OCI-LY7 (cell line): ENCODE measurements around the gene SLC16A11. TPM values are rescaled to one million over a fixed set of nuclear protein-coding genes. Genes with fewer than 3 reads are reported as not detected.

ENCODE experiments used
- BruUV-seq: library from RNA; stranded (reverse); fragments of 400-500 nt; replicated peaks from 2 replicates; lab custom pipeline; 2021; lab: Mats Ljungman, UMichigan
- CTCF ChIA-PET: fragments of 300-600 bp; sonication (Branson Sonifier 250); formaldehyde crosslinking; loops from one replicate; lab custom pipeline; 2022; ENCODE audit warnings: antibody characterized with exemption; ENCODE audit not compliant: unreplicated experiment; lab: Charles Lee
- POLR2A ChIA-PET: fragments of 300-600 bp; sonication (Branson Sonifier 250); formaldehyde crosslinking; loops from one replicate; lab custom pipeline; 2022; ENCODE audit warnings: antibody characterized with exemption; lab: Charles Lee
- DNase-seq: peaks from one replicate; pipeline ENCODE4 v3.0.0-alpha.2; 2015; ENCODE audit warnings: low spot score
- H2AFZ ChIP-seq: fragments of 200-600 bp; sonication (generic), shearing (Covaris generic); 2 replicates; pipeline ENCODE4 v1.6.1; 2014; ENCODE audit warnings: mild to moderate bottlenecking, antibody characterized with exemption, low read length, moderate library complexity
- H3K27ac ChIP-seq: fragments of 200-600 bp; sonication (generic); 2 replicates; pipeline ENCODE4 v1.5.1; 2014; ENCODE audit warnings: mixed run types, low read depth, mild to moderate bottlenecking, moderate library complexity, low read length, inconsistent platforms; ENCODE audit not compliant: poor library complexity, severe bottlenecking
- H3K36me3 ChIP-seq: fragments of 200-600 bp; sonication (generic); 2 replicates; pipeline ENCODE4 v1.6.1; 2014; ENCODE audit warnings: mild to moderate bottlenecking, antibody characterized with exemption, low read length, moderate library complexity, mixed read lengths; ENCODE audit not compliant: insufficient read depth
- H3K4me1 ChIP-seq: fragments of 200-600 bp; sonication (generic); 2 replicates; pipeline ENCODE4 v1.5.1; 2014; ENCODE audit warnings: mild to moderate bottlenecking, low read length; ENCODE audit not compliant: insufficient read depth, poor library complexity, severe bottlenecking
- H3K4me2 ChIP-seq: fragments of 200-600 bp; sonication (generic); 2 replicates; pipeline ENCODE4 v1.6.1; 2014; ENCODE audit warnings: mild to moderate bottlenecking, low read length
- H3K4me3 ChIP-seq: fragments of 200-600 bp; sonication (generic); 2 replicates; pipeline ENCODE4 v1.5.1; 2014; ENCODE audit warnings: mild to moderate bottlenecking, low read depth, low read length; ENCODE audit not compliant: poor library complexity, severe bottlenecking
- H3K79me2 ChIP-seq: fragments of 200-600 bp; sonication (generic); 2 replicates; pipeline ENCODE4 v1.6.1; 2016; ENCODE audit warnings: low read depth, mild to moderate bottlenecking, low read length, moderate library complexity, mixed read lengths; ENCODE audit not compliant: insufficient read depth
- H3K9me2 ChIP-seq: fragments of 200-600 bp; sonication (generic); 2 replicates; pipeline ENCODE4 v1.6.1; 2016; ENCODE audit warnings: mild to moderate bottlenecking, low read length, mixed read lengths; ENCODE audit not compliant: insufficient read depth
- H3K9me3 ChIP-seq: fragments of 200-600 bp; sonication (generic); 2 replicates; pipeline ENCODE4 v1.6.1; 2014; ENCODE audit warnings: mild to moderate bottlenecking, mixed run types, low read length, mixed read lengths
- H4K20me1 ChIP-seq: fragments of 200-600 bp; sonication (generic); 2 replicates; pipeline ENCODE4 v1.6.1; 2014; ENCODE audit warnings: mild to moderate bottlenecking, antibody characterized with exemption, low read length, moderate library complexity, mixed read lengths; ENCODE audit not compliant: insufficient read depth
- CTCF ChIP-seq: fragments of 200-600 bp; sonication (generic); conservative IDR thresholded peaks from 2 replicates; pipeline ENCODE4 v1.5.1; 2014; ENCODE audit warnings: mild to moderate bottlenecking, antibody characterized with exemption, low read length, moderate library complexity, mixed read lengths
- EZH2phosphoT487 ChIP-seq: fragments of 200-600 bp; sonication (generic); IDR thresholded peaks from 2 replicates; pipeline ENCODE4 v1.6.1; 2018; ENCODE audit warnings: low read depth, borderline replicate concordance, mild to moderate bottlenecking, mixed run types, antibody characterized with exemption, low read length, moderate library complexity, mixed read lengths
- intact Hi-C: fragments of 100-400 bp; cut with micrococcal nuclease; formaldehyde crosslinking; loops from one replicate; pipeline ENCODE4 v1.10.0; 2022; ENCODE audit not compliant: unreplicated experiment
- total RNA-seq, 2 experiments: library from RNA; depleted of rRNA in 1 of 2; stranded (reverse); fragments of >200 nt in 1 of 2; shearing (Covaris generic) in 1 of 2; gene quantifications; 2 replicates each; pipeline ENCODE4 v1.2.3, GENCODE V29; 2014 to 2022

Gene SLC16A11
- total RNA-seq, 2 experiments from 2014 or later: not detected

GRCh38 chr17:7084088-7084487, 40.2 kb upstream of the SLC16A11 start:
- no peak overlapping the region for H3K4me2 ChIP-seq
- no TSS peak for BruUV-seq
- H3K27ac ChIP-seq: no peak overlapping the region
- H3K36me3 ChIP-seq: no peaks in the 10 kb centered on the region
- no peak overlapping the region for H3K4me3 ChIP-seq
- intact Hi-C loops: no loop called here
- no peaks in the 10 kb centered on the region for H3K9me3 ChIP-seq
- H3K9me2 ChIP-seq: no peaks in the 10 kb centered on the region
- no peaks in the 10 kb centered on the region for H4K20me1 ChIP-seq
- H3K79me2 ChIP-seq: no peaks in the 10 kb centered on the region
- TF ChIP-seq CTCF (no peak), EZH2phosphoT487 (no peak)
- CTCF ChIA-PET: no interaction called here
- POLR2A ChIA-PET: no interaction called here
- H2AFZ ChIP-seq: no peak overlapping the region
- DNase-seq: no peak
- H3K4me1 ChIP-seq: no peaks in the 10 kb centered on the region

GRCh38 chr17:7083592-7083991, 39.7 kb upstream of the SLC16A11 start:
- no peaks in the 10 kb centered on the region for H3K79me2 ChIP-seq
- no peaks in the 10 kb centered on the region for H3K9me2 ChIP-seq
- H3K4me2 ChIP-seq: no peak overlapping the region
- no peak overlapping the region for H3K4me3 ChIP-seq
- no peaks in the 10 kb centered on the region for H4K20me1 ChIP-seq
- no peak overlapping the region for H2AFZ ChIP-seq
- H3K36me3 ChIP-seq: no peaks in the 10 kb centered on the region
- H3K4me1 ChIP-seq: no peaks in the 10 kb centered on the region
- H3K27ac ChIP-seq: no peak overlapping the region
- CTCF ChIA-PET: no interaction called here
- no peak for TF ChIP-seq EZH2phosphoT487
- TF ChIP-seq CTCF: no peak
- no peak for DNase-seq
- no TSS peak for BruUV-seq
- POLR2A ChIA-PET: no interaction called here
- intact Hi-C loops: no loop called here
- no peaks in the 10 kb centered on the region for H3K9me3 ChIP-seq

- Histone ChIP-seq H3K9me2 (no peaks in the 10 kb centered on the region), H3K9me3 (no peaks in the 10 kb centered on the region), H2AFZ (no peak overlapping the region), H3K36me3 (no peaks in the 10 kb centered on the region), H3K4me1 (no peaks in the 10 kb centered on the region), H3K27ac (no peak overlapping the region), H3K4me2 (no peak overlapping the region), H4K20me1 (no peaks in the 10 kb centered on the region), H3K4me3 (no peak overlapping the region), H3K79me2 (no peaks in the 10 kb centered on the region)
- no peak for DNase-seq
- TF ChIP-seq EZH2phosphoT487 (no peak), CTCF (no peak)
- intact Hi-C loops: no loop called here
- no TSS peak for BruUV-seq
- POLR2A ChIA-PET: no interaction called here
- CTCF ChIA-PET: interaction anchor here (0.6 kb wide), 1 partner anchor 348 kb away, joined by 3 read pairs; no protein-coding TSS in a partner anchor
Measured at GRCh38 chr17:7081341-7082062, 37.6 kb upstream of the SLC16A11 start.
